NOMO-1 treated with dmso at 0.1 percent for 144 hours (cell line): ENCODE measurements around the gene HEMK1.
A peak's percentile ranks its signal among the peaks of the same experiment; 100 is the strongest.

ENCODE experiments used
- DNase-seq: peaks from one replicate; lab custom pipeline; 2025; ENCODE audit not compliant: unreplicated experiment; lab: John Stamatoyannopoulos, UW

Gene HEMK1

DNA sequence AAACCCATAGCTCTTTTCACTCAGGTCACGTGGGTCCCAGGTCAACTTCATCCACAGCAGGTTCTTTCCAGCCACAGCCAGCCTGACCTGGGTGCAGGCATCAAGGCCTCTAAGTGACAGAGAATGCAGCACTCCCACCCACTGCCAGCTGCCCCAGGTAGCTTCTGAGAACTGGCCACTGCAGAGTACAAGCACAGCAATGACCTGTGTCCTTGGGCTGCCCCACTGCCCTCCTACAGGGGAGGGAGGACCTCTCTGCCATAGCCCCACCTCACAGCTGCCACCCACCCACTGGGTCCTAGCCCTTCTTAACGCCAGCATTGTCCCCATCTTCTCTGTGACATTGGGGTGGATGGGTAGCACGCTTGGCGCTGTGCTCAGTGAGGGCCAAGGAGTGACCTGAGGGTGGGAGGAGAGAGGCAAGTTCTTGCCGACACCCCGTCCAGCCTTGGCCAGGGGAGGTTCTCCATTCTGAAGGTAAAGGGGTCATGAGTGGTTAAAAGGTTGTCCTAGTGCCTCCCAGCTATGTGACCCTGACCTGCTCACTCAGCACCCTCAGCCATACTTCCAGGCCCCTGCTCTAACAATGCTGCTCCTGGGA, 29.9 kb downstream of the HEMK1 start:
- no peak for DNase-seq

DNA sequence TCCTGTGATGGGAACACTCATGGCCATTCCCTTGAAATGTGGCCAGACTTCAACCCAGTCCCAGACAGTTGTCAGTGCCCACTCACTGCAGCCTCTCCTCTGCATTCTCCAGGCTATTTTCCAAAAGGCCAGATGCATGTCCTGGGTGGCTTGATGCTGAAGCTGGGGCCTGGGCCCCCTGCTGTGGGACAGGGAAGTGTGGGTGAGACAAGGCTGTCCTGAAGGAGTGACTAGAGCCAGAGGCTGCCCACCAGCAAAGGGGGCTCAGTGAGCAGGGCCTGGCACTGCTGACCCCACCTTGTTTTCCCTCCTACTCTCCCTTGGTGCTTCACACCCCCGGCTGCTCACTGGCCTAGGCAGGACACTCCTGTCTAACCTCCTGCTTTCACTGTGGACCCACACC, 30.4 kb downstream of the HEMK1 start:
- no peak for DNase-seq

DNA sequence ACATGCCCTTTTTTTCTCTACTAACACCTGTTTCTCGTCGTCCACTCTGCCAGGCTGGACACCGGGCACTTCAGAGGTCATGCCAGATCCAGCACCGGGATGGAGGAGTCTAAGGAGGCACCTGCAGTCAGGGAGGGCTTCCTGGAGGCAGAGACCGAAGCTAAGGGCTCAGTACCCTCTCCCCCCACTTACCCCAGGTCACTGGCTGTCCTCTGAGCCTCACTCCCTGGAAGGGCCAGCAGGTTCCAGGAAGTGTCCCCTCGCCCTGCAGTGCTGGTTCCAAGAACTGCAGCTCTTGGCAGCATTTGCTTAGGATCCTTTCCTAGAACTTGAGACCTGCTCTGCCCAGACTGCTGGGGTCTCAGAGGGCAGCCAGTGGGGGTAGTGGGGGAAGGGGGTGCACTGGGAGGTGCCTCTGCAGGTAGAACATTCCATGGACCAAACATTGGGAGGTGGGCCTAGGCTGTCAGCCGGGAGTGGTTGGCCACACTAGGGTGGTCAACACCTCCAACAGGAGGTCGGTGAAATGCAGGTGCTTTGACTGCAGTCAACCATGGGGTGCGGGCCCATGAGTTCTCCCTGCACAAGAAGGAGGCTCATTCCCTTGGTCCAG, 30.9 kb downstream of the HEMK1 start:
- DNase-seq, result no peak

DNA sequence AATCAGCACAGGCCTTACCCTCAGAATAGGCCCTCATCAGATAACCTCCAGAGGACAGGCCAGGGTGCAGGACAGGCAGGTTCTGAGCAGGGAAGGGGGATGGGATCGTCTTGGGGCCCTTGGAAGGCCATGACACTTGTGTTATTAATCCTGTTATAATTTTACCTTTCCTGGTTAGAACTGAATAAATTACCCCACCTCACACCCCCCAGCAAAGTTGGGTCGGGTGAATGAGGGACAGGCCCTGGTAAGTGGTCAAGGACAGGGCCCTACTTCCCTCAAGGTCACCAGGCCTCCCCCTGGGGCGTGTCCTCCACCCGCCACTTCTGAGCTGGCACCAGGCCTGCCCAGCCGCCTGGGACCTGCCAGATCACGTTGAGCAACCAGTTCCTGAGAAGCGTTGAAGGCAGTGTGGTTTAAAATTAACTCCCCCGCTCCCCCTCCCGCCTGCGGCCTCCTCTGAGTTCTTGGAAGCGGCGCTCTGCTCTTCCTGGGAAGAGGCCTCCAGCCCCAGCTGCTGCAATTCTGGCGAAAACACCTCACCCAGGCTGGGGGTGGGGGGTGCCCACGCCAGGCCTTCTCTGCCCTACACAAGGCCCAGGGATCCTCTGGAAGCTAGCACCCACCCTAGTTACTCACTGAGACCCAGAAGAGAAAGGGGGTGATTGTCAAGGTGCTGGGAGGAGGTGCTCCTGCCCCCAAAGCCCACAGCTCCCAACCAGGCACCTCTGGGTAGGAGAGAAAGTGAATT, 31.7 kb downstream of the HEMK1 start:
- peak; percentile 92 for DNase-seq

DNA sequence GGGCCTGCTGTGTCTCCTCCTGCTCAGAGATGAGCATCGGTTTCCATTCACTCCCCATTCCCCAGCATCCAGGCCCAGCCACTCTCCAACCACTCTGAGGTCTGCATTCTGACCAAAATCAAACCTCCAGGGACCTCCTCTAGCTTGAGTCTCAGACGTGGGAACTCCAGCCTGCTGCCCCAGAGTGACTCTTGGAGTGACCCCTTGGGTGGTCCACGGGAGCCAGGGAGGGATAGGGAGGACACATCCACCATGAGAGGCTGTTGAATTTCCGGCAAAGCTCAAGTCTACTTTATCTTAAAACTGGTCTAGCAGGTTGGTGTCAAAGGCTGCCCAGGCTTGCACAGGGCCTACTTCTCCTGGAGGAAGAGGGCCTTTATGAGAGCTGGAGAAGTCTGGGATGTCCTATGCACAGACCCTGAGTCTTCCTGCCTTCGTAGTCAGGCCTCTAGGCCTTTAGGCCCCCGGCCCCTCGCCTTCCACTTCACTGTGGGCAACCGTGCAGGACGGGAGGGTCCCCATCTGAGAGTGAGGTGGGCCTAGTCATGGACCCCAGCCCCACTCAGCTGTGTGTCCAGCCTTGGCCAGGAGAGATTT, 33.4 kb downstream of the HEMK1 start:
- no peak for DNase-seq

DNA sequence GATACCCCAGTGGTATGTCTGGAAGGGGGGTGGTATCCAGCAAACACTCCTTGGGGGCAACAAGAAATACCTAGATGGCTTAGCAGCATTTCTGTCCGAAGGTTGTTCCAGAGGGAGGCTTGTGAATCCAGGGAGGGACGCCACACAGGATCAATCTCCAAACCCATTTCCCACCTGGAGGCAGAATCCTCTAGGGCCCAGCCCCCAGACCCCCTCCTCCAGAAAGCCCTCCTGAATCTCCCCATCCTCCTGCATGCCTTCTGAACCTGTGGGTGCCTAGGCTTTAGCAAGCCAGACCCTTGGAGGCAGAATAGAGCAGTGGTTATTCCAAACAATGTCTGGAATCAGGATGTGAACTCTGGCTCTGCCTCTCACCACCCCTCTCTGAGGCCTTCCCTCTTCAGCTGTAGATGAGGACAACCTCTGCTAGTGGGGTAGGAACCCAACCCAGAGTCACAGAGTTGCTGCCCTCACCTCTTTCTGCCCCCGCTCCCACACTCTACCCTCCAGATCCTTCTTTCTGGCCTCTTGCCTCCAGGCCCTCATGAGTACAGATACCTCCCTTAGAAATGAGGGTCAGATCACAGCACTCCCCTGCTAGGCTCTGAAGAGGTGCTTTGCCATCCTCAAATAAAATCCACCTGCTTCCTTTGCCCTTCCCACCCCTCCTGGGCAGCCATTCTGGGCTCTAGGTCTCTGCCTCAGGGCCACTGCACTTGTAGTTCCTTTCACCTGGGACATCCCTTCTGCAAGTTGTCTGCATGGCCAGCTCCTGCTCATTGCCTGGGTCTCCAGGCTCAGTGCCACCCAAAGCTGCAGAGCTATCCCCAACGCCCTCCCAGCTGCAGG, 34.2 kb downstream of the HEMK1 start:
- DNase-seq, result no peak

DNA sequence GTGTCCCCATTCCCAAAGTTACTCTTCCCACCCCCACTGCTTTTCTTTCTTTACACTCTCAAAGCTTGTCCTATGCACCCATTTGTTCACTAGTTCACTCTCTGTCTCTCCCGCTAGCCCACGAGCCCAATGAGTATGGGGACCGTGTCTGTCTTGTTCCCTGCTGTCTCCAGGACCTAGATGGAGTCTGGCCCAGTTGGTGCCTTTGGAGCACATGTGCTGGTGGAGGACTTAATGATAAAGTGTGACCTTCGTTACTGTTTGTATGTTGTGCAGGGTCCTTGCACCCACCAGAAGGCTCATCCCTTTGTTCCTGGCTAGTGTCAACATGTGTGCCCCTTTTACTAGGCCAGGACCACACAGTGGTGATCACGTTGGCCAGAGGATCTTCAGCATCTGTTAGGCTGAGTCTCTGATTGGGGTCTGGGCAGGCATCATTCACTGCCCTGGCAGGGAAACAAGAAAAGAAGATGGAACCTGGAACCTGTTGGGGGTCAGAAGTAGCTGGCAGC, 34.8 kb downstream of the HEMK1 start:
- no peak for DNase-seq

DNA sequence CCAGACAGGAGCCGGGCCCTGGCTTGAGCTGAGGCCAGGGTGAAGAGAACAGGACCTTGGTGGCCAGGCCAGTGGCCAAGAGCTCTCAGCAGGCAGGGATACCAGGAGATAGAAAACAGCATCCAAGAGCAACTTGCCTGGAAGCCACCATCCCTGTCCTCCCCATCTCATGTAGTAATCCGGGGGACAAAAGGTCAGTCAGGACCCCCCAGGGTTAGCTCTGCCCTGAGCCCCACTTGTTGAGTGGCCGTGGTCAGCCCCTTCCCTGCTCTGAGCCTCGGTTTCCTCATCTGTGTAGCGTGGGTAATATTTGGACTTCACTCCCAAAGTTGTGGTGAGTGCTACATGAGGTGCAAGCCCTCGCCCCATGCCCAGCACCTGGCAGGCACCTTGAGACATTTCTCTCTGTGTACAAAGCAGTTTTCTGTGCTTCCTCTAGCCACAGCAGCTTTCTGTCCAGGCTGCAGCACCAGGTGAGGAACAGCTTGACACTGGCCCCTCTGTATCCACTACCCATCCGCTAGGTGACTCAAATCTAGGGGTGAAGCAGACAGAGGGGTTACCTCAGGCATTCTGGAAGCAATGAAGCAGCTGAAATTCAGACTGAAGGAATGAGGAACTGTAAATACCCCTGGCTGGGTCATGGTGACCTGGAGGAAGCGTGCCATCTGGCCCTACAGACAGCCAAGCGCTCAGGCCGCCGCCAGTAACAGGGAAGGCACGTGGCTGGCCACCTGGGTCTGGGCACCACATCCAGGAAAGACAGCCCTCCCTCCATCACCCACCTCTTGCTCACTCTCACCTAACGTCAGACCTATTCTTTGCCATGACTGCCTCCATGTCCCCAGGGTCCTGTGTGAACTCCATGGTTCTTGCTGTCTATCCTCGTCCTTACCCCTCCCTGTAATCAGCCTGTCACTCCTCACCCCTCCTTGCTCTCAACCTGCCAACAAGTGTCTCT, 35.6 kb downstream of the HEMK1 start:
- peak; percentile 20 for DNase-seq

DNA sequence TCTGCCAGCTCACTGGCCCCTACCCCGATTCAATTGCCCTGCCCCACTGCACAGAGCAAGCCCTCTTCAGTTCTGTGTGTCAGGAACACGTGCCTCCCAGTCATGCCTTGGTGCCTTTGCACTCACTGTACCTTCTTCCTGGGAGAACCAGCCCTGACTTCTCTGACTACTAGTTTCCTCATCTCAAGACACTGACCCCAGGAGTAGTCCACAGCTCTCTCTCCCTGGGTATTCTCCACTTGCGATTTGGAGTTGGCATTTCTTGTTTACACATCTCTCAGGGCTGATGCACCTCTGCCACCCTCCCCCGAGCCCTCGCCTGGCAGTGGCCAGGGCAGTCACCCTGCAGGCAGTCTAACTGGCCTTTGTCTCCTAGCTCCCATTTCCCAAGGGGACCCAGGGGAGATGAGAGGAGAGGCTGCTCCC, 36.6 kb downstream of the HEMK1 start:
- no peak for DNase-seq

DNA sequence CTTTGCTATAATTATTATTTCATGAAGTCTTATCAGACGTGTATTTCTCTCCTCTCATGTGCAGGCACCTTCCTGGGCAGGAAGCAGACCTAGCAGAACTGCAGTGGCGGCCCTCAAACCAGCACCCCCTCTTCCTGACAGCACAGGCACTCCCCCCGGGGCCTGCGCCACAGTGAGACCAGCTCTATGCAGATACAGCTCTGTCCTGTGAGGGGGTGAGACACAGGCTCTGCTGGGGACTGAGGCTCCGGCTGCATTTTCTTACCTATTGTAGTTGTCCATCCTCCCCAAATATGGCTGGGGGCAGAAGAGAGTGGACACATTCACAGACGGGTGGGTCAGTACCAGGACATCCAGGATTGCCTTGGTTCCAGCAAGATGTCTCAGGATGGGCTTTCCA, 37.3 kb downstream of the HEMK1 start:
- no peak for DNase-seq

DNA sequence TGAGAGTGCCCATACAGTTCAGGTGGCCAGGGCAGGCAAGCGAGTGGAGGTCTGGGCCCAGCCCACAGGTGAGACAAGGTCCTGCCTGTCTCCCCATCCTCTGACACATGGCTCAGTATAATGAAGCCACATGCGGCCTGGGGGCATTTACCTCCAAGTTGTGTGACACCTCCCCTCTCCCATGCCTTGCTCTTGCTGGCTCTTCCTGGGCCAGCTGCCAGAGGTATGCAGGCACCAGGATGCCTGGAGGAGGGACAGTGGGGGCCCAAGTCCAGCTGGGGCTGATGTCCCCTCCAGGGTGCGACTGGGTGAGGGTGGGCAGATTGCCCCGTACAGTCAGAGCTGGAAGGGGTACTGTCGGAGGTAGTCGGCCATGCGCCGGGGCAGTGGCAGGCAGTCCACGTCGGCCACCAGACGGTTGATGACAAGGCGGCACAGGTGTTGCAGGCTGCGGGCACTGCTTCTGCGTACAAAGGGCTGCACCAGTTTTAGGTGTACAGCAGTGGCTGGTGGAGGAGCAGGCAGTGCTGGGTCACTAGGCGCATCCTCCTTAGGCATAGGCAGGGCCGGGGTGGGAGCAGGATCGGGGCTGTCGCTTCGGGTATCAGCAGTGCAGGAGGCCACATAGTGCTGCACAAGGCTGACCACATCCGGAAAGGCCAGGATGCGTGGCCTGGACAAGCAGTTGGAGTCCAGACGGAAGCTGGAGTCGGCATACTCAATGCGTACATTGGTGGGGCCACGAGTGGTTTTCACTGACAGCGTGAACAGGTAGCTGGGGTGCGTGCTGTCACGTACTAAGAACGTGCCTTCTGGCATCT, 38.2 kb downstream of the HEMK1 start:
- DNase-seq, result no peak

DNA sequence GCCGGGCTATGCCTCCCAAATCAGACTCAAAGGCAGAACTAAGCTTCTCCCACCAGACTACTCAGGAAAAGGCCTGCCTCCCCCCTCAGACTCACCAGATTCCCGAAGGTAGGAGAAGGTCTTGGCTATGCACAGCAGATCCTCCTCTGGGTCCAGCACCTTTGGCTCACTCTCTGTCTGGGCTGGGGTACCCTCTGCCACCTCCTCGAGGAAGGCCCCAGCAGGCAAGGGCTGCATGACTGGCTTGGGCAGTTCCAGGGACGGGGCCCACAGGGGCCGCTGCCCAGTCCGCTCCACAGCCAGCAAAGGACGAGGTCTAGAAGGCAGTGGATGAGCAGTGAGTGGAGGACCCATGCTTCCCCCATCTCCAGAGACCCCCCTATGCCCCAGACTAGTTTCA, 39.0 kb downstream of the HEMK1 start:
- no peak for DNase-seq

DNA sequence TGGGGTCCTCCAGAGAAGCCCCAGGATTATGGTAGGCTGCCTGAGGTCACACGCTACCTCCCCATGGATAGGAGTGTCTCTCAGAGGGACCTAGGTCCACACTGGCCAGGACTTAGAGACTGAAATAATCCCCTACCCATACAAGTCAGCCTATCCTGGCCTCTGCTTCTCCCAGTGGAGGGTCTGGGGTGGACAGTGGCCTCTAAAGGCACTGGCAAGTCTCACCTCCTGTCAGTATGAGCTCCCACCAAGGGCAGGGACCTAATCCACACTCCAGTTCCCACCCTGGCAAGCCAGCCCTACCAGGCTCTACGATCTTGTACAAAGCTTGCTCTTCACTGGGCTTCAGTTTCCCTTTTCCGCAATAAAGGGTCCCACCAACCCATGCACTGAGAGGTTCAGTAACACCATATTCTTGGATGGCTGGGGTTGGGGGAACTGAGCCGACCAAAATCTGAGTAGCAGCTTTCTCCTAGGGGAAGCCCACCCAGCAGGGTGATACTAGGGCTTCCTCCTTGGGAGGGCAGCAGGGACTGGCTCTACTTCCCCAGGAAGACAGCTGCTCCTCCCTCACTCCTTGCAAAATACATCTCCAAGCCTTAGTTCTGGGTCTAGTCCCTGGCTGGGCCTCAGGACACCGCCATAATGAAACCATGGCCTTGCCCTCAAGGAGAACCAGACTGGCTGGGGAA, 39.9 kb downstream of the HEMK1 start:
- no peak for DNase-seq

DNA sequence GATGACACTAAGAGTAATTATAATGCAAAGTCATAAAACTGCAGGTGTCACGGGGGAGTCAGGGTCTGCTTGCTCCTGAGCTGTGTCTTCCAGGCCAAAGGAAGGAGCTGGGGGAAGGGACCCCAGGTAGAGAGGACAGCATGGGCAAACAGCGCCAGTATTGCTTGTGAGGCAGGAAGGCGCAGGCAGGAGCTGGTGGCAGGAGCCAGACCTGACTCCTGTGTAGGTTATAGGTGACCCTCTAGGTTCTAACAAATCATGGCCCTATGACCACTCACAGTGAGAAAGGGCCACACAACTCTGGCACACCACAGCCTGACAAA, 40.4 kb downstream of the HEMK1 start:
- no peak for DNase-seq

DNA sequence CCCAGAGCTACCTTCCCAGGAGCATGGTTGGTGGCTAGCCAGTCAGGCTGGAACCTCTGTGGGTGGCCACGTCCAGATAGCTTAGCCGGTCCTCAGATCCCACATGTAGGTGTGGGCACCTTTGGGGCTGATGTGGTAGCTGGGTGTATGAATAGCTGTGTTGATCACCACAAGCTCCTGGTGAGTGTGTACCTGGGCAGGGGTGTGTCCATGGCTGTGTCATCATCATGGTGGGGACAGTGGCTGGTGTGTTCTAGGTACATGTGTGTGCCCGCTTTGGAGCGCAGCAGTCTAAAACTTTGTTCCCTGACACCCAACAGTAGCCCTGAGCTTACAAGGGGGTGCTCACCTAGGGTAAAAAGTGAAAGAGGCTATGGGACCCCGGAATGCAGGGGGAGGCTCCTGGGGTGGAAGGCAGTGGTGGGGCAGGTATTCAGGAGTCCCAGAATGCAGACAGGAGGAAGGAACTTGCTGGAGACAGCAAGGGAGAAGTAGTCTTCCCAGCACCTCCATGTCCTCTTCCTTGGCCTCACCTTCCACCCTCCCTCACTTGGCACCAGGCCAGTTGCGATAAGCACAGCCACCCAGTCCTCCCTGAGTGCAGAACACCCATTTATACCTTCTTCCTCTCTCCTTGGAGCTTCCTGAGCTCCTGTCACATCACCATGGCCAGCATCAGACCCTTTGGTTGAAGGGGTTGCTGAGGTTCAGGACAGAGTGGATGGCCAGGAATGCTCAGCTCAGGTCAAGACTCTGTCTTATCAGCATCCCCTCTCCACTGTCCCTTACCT, 41.1 kb downstream of the HEMK1 start:
- no peak for DNase-seq

DNA sequence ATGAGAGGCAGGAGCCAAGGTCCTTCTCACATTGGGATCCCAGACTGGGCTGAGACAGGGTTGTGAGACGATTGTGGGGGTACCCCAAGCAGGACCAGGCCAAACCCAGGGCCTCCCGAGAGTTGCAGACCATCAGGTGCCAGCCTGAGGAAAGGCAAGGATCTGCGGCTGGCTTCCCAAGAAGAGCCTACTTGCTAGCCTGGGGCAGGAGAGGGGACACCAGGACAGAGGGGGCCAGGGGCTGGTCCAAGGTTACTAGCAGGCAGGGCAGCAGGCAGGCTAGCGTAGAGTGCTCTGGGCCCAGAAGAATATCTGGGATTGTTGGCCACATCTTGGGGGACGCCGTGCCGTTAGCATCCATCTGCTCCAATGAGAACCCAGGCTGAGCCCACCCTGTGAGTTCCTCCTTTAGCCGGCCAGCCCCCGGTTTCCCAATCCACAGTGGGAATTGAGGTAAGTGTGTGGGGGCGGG, 41.7 kb downstream of the HEMK1 start:
- DNase-seq, result no peak

DNA sequence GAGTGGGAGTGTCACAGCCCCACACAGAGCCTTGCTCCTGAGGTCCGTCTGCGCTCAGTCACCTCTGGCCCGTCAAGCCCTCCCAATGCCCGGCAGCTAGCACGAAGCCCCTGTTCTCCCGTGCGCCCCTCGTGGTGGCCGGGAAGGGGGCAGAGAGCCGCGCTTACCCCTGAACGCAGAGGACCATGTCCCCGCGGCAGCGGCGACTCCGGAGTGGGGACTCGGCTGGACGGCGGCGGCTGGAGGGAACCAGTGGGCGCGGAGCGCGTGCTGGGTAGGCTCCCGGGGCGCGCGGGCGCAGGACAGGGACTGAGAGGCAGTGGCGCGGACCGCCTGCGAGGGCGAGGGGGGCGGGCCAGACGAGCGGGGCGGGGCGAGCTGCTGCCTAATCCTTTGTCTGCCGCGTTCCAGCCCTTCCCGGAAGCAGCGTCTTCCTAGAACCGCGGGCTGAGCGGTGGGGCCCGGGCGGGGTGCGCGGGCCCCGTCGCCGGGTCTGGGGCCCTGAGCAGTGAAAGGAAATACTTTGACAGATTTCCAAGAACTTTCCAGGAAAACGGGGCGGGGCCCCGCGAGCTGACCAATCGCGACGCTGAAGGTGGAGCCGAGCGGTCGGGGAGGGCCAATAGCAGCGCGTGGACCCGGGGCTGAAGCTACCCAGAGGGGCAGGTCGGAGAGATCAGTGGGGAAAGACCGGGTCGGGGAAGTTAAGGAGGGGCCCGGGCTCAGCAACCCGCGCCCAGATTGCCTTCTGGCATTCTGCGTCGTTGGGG, 42.3 kb downstream of the HEMK1 start, which contains the start of gene CISH:
Gene CISH (minus strand): TSS at position 311 of the 770 bp plus-strand sequence. CDS start 124 bp downstream, at position 187.
- peak; percentile 95 for DNase-seq
